HL-60 (cell line): ENCODE data around the gene IWS1.

ENCODE experiments used
- CTCF ChIP-seq: IDR thresholded peaks from one replicate; pipeline ENCODE4 v1.5.1; 2011; ENCODE audit warnings: low read length, control low read depth, inconsistent platforms; ENCODE audit not compliant: insufficient read depth
- TF ChIP-seq, protein P1 (sequence below): IDR thresholded peaks from 2 replicates; pipeline ENCODE4 v1.6.1; 2012; ENCODE audit warnings: low read depth; ENCODE audit not compliant: insufficient replicate concordance

DNA sequence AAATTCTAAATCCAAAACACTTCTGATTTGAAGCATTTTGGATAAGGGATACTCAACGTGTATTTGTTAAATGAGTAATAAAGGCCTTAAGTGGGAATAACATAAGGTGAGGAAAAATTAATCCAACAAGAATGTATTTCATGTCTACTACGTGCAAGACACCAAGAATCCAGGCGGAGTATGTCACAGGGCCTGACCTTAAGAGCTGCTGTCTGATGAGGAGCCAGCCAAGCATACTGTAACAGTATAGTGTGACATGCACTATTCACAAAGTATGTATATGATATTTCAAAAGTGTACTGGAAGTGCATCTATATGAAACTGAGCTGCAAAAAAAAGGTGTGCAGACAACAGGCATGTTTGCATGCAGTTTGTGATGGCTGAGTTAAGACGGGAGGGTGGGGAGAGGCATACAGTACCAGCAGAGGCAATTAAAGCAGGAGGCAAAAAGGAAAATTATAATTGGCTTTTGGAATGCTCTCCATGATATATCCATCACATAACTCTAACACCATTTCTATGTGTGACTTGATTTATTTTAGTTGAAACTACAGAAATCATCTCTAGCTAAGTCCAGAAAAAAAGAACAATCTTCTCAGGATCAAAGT is 18.2 kb downstream of the IWS1 start:
- TF ChIP-seq CTCF: no peak
- TF ChIP-seq, protein P1, sequence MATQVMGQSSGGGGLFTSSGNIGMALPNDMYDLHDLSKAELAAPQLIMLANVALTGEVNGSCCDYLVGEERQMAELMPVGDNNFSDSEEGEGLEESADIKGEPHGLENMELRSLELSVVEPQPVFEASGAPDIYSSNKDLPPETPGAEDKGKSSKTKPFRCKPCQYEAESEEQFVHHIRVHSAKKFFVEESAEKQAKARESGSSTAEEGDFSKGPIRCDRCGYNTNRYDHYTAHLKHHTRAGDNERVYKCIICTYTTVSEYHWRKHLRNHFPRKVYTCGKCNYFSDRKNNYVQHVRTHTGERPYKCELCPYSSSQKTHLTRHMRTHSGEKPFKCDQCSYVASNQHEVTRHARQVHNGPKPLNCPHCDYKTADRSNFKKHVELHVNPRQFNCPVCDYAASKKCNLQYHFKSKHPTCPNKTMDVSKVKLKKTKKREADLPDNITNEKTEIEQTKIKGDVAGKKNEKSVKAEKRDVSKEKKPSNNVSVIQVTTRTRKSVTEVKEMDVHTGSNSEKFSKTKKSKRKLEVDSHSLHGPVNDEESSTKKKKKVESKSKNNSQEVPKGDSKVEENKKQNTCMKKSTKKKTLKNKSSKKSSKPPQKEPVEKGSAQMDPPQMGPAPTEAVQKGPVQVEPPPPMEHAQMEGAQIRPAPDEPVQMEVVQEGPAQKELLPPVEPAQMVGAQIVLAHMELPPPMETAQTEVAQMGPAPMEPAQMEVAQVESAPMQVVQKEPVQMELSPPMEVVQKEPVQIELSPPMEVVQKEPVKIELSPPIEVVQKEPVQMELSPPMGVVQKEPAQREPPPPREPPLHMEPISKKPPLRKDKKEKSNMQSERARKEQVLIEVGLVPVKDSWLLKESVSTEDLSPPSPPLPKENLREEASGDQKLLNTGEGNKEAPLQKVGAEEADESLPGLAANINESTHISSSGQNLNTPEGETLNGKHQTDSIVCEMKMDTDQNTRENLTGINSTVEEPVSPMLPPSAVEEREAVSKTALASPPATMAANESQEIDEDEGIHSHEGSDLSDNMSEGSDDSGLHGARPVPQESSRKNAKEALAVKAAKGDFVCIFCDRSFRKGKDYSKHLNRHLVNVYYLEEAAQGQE: no peak
